Measurements from ENCODE around the gene CAB39L. TPM values are rescaled to one million over a fixed set of nuclear protein-coding genes. Genes with fewer than 3 reads are reported as not detected.

The CAB39L gene
- total RNA-seq, 1 experiment from 2014 or later = 51.9 TPM

DNA sequence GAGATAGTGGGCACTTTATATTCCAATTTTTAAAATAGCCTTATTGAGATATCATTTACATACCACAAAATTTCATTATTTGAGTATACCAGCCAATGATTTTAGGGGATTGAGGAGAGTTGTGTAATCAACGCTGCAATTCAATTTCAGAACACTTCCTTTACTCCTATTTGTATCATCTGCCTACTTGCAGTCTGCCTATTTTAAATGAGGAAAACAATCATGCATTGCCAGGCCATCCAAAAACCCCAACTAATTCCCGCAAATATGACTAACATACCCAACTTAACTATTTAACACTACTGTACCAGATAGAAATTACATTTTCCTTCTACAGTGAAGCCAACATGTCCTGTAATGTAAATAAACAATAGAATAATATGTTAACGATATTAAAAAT lies 26.7 kb downstream of the CAB39L start:
- H2AFZ ChIP-seq (ENCODE audit: low read length) = no peak overlapping the region
- H3K4me1 ChIP-seq (ENCODE audit: low read length) = peaks cover 55% of the 10 kb centered on the region

DNA sequence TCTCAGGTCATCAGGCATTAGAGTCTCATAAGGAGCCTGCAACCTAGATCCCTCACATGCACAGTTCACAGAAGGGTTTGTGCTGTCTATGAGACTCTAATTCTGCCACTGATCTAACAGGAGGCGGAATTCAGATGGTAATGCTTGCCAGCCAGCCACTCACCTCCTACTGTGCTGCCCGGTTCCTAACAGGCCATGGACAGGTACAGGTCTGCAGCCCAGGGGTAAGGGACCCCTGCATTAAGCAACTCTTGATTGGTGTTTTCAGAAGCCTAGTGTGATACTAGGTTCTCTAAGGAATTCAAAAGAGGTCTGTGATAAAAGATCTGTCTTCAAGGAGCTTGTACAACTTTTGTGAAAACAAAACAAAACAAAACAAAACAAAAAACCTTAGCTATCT lies 31.1 kb downstream of the CAB39L start:
- H3K27ac ChIP-seq (ENCODE audit: low read length) = no peak overlapping the region
- no peak overlapping the region for H3K9ac ChIP-seq (ENCODE audit: low read length)
- H3K9me2 ChIP-seq (replicated peaks; ENCODE audit: insufficient read depth, low read length) = no peaks in the 10 kb centered on the region
- H3K9me3 ChIP-seq (ENCODE audit: low read length) = no peaks in the 10 kb centered on the region
- no peak overlapping the region for H2AFZ ChIP-seq (ENCODE audit: low read length)
- no peaks in the 10 kb centered on the region for H3K79me2 ChIP-seq (ENCODE audit: low read length)
- H3K36me3 ChIP-seq (ENCODE audit: insufficient read depth, low read length) = no peaks in the 10 kb centered on the region
- peaks cover 22% of the 10 kb centered on the region for H3K4me1 ChIP-seq (ENCODE audit: low read length)
- H3K4me3 ChIP-seq (ENCODE audit: low read length) = no peak overlapping the region
- no peak for DNase-seq
- no peak overlapping the region for H3K4me2 ChIP-seq (ENCODE audit: low read depth, low read length, poor library complexity, severe bottlenecking)
- H4K20me1 ChIP-seq (ENCODE audit: insufficient read depth, low read depth, low read length) = no peaks in the 10 kb centered on the region
- no peaks in the 10 kb centered on the region for H3K27me3 ChIP-seq (ENCODE audit: low read length)

More for the DNA sequence above, 26.7 kb downstream of the CAB39L start:
- no peaks in the 10 kb centered on the region for H3K36me3 ChIP-seq (ENCODE audit: insufficient read depth, low read length)
- DNase-seq = no peak
- H3K27me3 ChIP-seq (ENCODE audit: low read length) = no peaks in the 10 kb centered on the region
- H3K4me3 ChIP-seq (ENCODE audit: low read length) = no peak overlapping the region
- no peak overlapping the region for H3K27ac ChIP-seq (ENCODE audit: low read length)
- no peak overlapping the region for H3K9ac ChIP-seq (ENCODE audit: low read length)
- H4K20me1 ChIP-seq (ENCODE audit: insufficient read depth, low read depth, low read length) = no peaks in the 10 kb centered on the region
- H3K9me2 ChIP-seq (replicated peaks; ENCODE audit: insufficient read depth, low read length) = no peaks in the 10 kb centered on the region
- no peaks in the 10 kb centered on the region for H3K79me2 ChIP-seq (ENCODE audit: low read length)
- H3K9me3 ChIP-seq (ENCODE audit: low read length) = no peaks in the 10 kb centered on the region
- H3K4me2 ChIP-seq (ENCODE audit: low read depth, low read length, poor library complexity, severe bottlenecking) = peak overlapping the region; percentile 2

DNA sequence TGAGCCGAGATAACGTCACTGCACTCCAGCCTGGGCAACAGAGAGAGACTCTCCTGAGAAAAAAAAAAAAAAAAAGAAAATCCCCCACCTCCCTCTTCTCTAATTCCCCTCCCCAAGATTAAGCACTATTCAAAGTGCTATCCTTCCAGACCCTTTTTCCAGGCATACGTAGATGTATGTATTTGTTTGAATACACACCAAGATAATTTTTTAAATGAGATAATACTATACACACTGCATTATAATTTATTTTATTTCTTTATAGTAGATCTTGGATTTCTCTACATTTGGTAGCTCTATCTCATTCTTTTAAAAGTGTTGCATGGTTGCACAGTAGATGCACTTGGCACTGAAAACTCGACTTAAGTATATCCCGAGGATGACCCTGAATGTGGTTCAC lies 32.5 kb downstream of the CAB39L start:
- Histone ChIP-seq H3K36me3 (ENCODE audit: insufficient read depth, low read length) (no peaks in the 10 kb centered on the region), H3K9me2 (replicated peaks; ENCODE audit: insufficient read depth, low read length) (no peaks in the 10 kb centered on the region), H3K27me3 (ENCODE audit: low read length) (no peaks in the 10 kb centered on the region), H3K79me2 (ENCODE audit: low read length) (no peaks in the 10 kb centered on the region), H3K9ac (ENCODE audit: low read length) (no peak overlapping the region), H3K27ac (ENCODE audit: low read length) (no peak overlapping the region), H3K4me2 (ENCODE audit: low read depth, low read length, poor library complexity, severe bottlenecking) (no peak overlapping the region), H3K4me3 (ENCODE audit: low read length) (no peak overlapping the region), H2AFZ (ENCODE audit: low read length) (no peak overlapping the region), H3K9me3 (ENCODE audit: low read length) (no peaks in the 10 kb centered on the region; the same call in 1 of the 2 replicates), H4K20me1 (ENCODE audit: insufficient read depth, low read depth, low read length) (no peaks in the 10 kb centered on the region), H3K4me1 (ENCODE audit: low read length) (peaks cover 8% of the 10 kb centered on the region)
- DNase-seq = no peak

DNA sequence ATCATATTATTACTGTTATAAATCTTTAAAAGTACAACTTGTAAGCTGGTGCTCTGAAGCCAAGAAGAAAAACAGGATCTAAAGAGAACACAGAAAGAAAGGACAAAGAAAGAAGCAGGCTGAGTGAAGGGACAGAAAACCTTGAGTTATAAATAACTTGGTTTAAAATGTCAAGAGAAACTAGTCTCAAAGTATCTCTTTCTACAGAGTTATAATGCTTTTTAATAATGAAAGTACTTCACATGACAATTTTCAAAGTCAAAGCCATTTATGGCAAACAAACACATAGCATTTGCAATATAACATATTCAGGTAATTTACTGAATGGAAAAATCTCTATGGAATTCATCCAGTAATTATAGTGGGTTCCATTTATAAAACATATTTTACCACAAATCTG lies 33.4 kb downstream of the CAB39L start:
- H3K27ac ChIP-seq (ENCODE audit: low read length) = no peak overlapping the region
- no peak overlapping the region for H3K9ac ChIP-seq (ENCODE audit: low read length)
- H3K9me3 ChIP-seq (ENCODE audit: low read length) = no peaks in the 10 kb centered on the region; the same call in 1 of the 2 replicates
- peaks cover 2% of the 10 kb centered on the region; the same call in 1 of the 2 replicates for H3K4me1 ChIP-seq (ENCODE audit: low read length)
- no peaks in the 10 kb centered on the region for H4K20me1 ChIP-seq (ENCODE audit: insufficient read depth, low read depth, low read length)
- H3K79me2 ChIP-seq (ENCODE audit: low read length) = no peaks in the 10 kb centered on the region
- DNase-seq = no peak
- no peak overlapping the region for H3K4me3 ChIP-seq (ENCODE audit: low read length)
- H3K36me3 ChIP-seq (ENCODE audit: insufficient read depth, low read length) = no peaks in the 10 kb centered on the region
- no peak overlapping the region for H2AFZ ChIP-seq (ENCODE audit: low read length)
- H3K9me2 ChIP-seq (replicated peaks; ENCODE audit: insufficient read depth, low read length) = no peaks in the 10 kb centered on the region
- H3K27me3 ChIP-seq (ENCODE audit: low read length) = no peaks in the 10 kb centered on the region
- no peak overlapping the region for H3K4me2 ChIP-seq (ENCODE audit: low read depth, low read length, poor library complexity, severe bottlenecking)

DNA sequence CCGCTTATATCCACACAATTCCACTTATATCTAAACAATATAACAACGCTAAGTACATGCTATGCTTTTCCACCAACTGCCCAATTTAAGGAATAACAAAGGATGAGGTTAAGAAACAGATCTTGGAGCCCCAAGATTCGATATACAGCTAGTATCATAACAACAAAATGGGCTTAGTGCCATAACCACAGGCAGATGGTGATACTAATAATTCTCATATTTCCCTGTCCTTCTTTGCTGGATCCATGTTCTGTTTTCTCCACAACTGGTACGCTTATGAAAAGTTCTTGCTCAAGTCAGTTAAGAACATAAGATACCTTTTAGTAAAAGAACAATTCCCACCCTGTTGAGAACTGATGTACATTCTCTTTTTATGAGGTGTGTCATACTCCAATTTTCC lies 33.9 kb downstream of the CAB39L start:
- H3K9me2 ChIP-seq (replicated peaks; ENCODE audit: insufficient read depth, low read length) = no peaks in the 10 kb centered on the region
- H3K4me3 ChIP-seq (ENCODE audit: low read length) = no peak overlapping the region
- peaks cover 2% of the 10 kb centered on the region for H3K9me3 ChIP-seq (ENCODE audit: low read length)
- H3K4me1 ChIP-seq (ENCODE audit: low read length) = peaks cover 2% of the 10 kb centered on the region; the same call in 1 of the 2 replicates
- DNase-seq = no peak
- no peak overlapping the region for H3K27ac ChIP-seq (ENCODE audit: low read length)
- H3K9ac ChIP-seq (ENCODE audit: low read length) = no peak overlapping the region
- no peak overlapping the region for H3K4me2 ChIP-seq (ENCODE audit: low read depth, low read length, poor library complexity, severe bottlenecking)
- no peak overlapping the region for H2AFZ ChIP-seq (ENCODE audit: low read length)
- H3K79me2 ChIP-seq (ENCODE audit: low read length) = no peaks in the 10 kb centered on the region
- H3K27me3 ChIP-seq (ENCODE audit: low read length) = no peaks in the 10 kb centered on the region
- H4K20me1 ChIP-seq (ENCODE audit: insufficient read depth, low read depth, low read length) = no peaks in the 10 kb centered on the region
- H3K36me3 ChIP-seq (ENCODE audit: insufficient read depth, low read length) = no peaks in the 10 kb centered on the region; the same call in 1 of the 2 replicates

DNA sequence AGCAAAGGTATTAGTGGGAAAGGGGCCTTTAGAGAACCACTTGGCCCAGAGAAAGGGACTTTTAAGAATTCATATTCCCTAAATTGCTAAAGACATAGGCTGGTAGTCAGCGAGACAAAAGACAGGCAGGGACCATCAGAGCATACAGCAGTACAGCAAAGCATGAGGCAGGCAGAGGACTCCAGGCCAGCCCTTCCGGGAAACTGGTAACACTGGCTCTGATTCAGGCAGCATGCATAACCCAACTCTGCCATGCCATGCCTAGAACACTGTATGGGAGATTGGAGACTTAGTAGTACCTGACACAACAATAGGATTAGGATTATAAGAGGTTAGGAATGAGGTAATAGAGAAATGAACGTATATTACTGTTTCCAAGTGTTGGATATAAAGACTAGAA lies 34.9 kb downstream of the CAB39L start:
- Histone ChIP-seq H3K9me2 (replicated peaks; ENCODE audit: insufficient read depth, low read length) (no peaks in the 10 kb centered on the region), H2AFZ (ENCODE audit: low read length) (no peak overlapping the region; the same call in 1 of the 2 replicates), H3K36me3 (ENCODE audit: insufficient read depth, low read length) (no peaks in the 10 kb centered on the region; the same call in 1 of the 2 replicates), H3K79me2 (ENCODE audit: low read length) (no peaks in the 10 kb centered on the region), H4K20me1 (ENCODE audit: insufficient read depth, low read depth, low read length) (no peaks in the 10 kb centered on the region), H3K9ac (ENCODE audit: low read length) (no peak overlapping the region), H3K27me3 (ENCODE audit: low read length) (no peaks in the 10 kb centered on the region), H3K4me3 (ENCODE audit: low read length) (no peak overlapping the region), H3K4me1 (ENCODE audit: low read length) (peaks cover 2% of the 10 kb centered on the region; the same call in 1 of the 2 replicates), H3K4me2 (ENCODE audit: low read depth, low read length, poor library complexity, severe bottlenecking) (no peak overlapping the region), H3K27ac (ENCODE audit: low read length) (no peak overlapping the region), H3K9me3 (ENCODE audit: low read length) (peaks cover 6% of the 10 kb centered on the region)
- no peak for DNase-seq

DNA sequence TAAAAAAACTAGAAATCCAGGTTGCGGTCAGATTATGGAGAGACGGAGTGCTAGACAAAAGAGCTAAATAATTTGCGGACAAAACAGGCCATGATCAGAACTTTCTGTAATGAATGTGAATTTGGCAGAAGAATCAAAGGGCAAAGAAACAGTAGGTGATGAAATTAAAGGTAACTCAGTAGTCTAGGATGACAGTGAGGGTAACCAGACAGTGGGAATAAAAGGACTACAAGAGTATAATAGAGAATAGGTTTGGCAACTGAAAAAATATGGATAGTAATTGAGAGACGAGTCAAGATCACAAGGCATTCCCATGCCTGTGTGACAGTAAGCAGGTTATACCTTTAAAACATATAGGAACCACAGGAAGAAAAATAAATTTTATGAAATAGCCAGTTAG lies 35.9 kb downstream of the CAB39L start:
- peaks cover 8% of the 10 kb centered on the region for H3K9me3 ChIP-seq (ENCODE audit: low read length)
- no peaks in the 10 kb centered on the region for H3K27me3 ChIP-seq (ENCODE audit: low read length)
- no peak overlapping the region for H2AFZ ChIP-seq (ENCODE audit: low read length)
- no peaks in the 10 kb centered on the region for H3K79me2 ChIP-seq (ENCODE audit: low read length)
- no peak overlapping the region for H3K4me2 ChIP-seq (ENCODE audit: low read depth, low read length, poor library complexity, severe bottlenecking)
- no peak overlapping the region for H3K4me3 ChIP-seq (ENCODE audit: low read length)
- no peak for DNase-seq
- no peak overlapping the region for H3K27ac ChIP-seq (ENCODE audit: low read length)
- H3K9ac ChIP-seq (ENCODE audit: low read length) = no peak overlapping the region
- H3K36me3 ChIP-seq (ENCODE audit: insufficient read depth, low read length) = peaks cover 3% of the 10 kb centered on the region; the same call in 1 of the 2 replicates
- no peaks in the 10 kb centered on the region for H3K9me2 ChIP-seq (replicated peaks; ENCODE audit: insufficient read depth, low read length)
- H3K4me1 ChIP-seq (ENCODE audit: low read length) = peaks cover 2% of the 10 kb centered on the region; the same call in 1 of the 2 replicates
- H4K20me1 ChIP-seq (ENCODE audit: insufficient read depth, low read depth, low read length) = no peaks in the 10 kb centered on the region

DNA sequence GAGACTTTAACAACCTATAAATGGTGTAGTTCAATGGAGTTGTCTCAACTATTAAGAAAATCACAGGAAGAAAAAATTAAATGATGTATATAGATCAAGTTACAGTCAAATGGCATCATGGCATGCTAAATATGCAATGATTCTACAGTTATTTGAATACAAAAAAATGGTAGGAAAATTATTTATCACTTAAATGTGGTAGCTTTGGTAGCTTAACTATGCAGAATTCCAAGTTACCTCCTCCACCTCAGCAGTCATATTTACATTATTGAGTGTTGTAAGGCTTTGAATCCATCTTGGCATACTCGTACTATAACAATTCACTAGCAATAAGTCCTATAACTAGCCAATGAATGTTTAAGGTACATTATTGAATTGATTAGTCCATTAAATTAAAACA lies 36.8 kb downstream of the CAB39L start:
- peaks cover 8% of the 10 kb centered on the region for H3K9me3 ChIP-seq (ENCODE audit: low read length)
- no peak overlapping the region for H3K27ac ChIP-seq (ENCODE audit: low read length)
- H3K79me2 ChIP-seq (ENCODE audit: low read length) = no peaks in the 10 kb centered on the region
- H3K9me2 ChIP-seq (replicated peaks; ENCODE audit: insufficient read depth, low read length) = no peaks in the 10 kb centered on the region
- no peak overlapping the region for H3K9ac ChIP-seq (ENCODE audit: low read length)
- peaks cover 3% of the 10 kb centered on the region; the same call in 1 of the 2 replicates for H3K4me1 ChIP-seq (ENCODE audit: low read length)
- H3K27me3 ChIP-seq (ENCODE audit: low read length) = no peaks in the 10 kb centered on the region
- H2AFZ ChIP-seq (ENCODE audit: low read length) = no peak overlapping the region
- DNase-seq = no peak
- H3K4me3 ChIP-seq (ENCODE audit: low read length) = no peak overlapping the region
- H3K4me2 ChIP-seq (ENCODE audit: low read depth, low read length, poor library complexity, severe bottlenecking) = no peak overlapping the region
- H4K20me1 ChIP-seq (ENCODE audit: insufficient read depth, low read depth, low read length) = no peaks in the 10 kb centered on the region
- peaks cover 3% of the 10 kb centered on the region; the same call in 1 of the 2 replicates for H3K36me3 ChIP-seq (ENCODE audit: insufficient read depth, low read length)

DNA sequence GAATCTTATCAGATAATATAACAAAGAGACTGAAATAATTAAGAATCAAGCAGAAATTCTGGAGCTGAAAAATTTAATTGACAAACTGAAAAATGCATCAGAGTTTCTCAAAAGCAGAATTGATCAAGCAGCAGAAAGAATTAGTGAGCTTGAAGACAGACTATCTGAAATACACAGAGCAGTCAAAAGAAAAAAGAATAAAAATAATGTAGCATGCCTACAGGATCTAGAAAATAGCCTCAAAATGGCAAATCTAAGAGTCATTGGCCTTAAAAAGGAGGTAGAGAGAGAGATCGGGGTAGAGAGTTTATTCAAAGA lies 39.2 kb downstream of the CAB39L start:
- peak; percentile 59 for DNase-seq
- no peak overlapping the region for H2AFZ ChIP-seq (ENCODE audit: low read length)
- H3K36me3 ChIP-seq (ENCODE audit: insufficient read depth, low read length) = peaks cover 3% of the 10 kb centered on the region; the same call in 1 of the 2 replicates
- H3K9ac ChIP-seq (ENCODE audit: low read length) = no peak overlapping the region
- H3K4me3 ChIP-seq (ENCODE audit: low read length) = no peak overlapping the region
- peaks cover 10% of the 10 kb centered on the region; the same call in 1 of the 2 replicates for H3K4me1 ChIP-seq (ENCODE audit: low read length)
- peaks cover 8% of the 10 kb centered on the region for H3K9me3 ChIP-seq (ENCODE audit: low read length)
- no peak overlapping the region for H3K4me2 ChIP-seq (ENCODE audit: low read depth, low read length, poor library complexity, severe bottlenecking)
- no peaks in the 10 kb centered on the region for H3K27me3 ChIP-seq (ENCODE audit: low read length)
- peaks cover 15% of the 10 kb centered on the region for H3K79me2 ChIP-seq (ENCODE audit: low read length)
- H3K27ac ChIP-seq (ENCODE audit: low read length) = no peak overlapping the region
- H3K9me2 ChIP-seq (replicated peaks; ENCODE audit: insufficient read depth, low read length) = no peaks in the 10 kb centered on the region
- no peaks in the 10 kb centered on the region for H4K20me1 ChIP-seq (ENCODE audit: insufficient read depth, low read depth, low read length)

All from Karpas-422 (cell line).